ENCODE measurements around the gene PCOLCE2.

DNA sequence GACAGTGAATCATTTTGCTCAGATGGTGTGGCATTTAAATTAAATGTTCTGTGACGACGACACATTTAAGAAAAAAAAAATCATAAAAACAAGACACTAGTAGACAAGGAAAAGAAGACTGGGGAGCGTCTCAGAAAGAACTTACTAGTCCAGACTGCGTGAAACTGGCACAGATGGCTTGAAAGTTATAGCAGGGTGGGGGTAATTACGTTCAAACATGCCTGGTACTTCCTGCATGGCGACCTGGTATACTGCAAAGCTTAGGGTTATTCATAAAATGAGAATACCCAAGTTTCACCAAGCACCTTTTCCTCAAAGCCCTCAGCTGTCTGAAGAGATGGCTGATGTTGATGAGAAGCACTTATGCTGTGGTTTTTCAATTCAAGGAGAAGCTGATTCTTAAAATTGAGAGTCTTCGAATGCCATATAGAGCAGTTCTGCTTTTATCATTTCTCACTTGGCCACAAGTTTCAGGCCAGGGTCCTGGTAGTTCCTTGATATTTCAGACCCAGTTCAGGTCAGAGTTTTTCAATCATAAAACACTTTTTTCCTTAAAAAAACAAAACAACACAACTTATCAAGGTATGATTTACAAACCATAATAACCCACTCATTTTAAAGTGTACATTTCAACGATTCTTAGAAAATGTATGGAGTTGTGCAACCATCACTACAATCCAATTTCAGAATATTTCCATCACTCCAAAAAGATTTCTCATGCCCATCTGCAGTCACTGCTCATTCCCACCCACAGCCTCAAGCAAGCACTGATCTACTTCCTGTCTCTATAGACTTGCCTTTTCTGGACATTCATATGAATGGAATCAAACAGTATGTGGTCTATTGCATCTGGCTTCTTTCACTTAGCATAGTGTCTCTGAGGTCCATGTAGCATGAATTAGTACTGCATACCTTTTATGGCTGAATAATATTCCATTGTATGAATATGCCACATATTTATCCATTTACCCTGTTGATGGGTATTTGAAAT, 24.7 kb downstream of the PCOLCE2 start:
- no peak for TF ChIP-seq POLR2A (IDR thresholded peaks at IDR 0.05)
- TF ChIP-seq, protein P1, sequence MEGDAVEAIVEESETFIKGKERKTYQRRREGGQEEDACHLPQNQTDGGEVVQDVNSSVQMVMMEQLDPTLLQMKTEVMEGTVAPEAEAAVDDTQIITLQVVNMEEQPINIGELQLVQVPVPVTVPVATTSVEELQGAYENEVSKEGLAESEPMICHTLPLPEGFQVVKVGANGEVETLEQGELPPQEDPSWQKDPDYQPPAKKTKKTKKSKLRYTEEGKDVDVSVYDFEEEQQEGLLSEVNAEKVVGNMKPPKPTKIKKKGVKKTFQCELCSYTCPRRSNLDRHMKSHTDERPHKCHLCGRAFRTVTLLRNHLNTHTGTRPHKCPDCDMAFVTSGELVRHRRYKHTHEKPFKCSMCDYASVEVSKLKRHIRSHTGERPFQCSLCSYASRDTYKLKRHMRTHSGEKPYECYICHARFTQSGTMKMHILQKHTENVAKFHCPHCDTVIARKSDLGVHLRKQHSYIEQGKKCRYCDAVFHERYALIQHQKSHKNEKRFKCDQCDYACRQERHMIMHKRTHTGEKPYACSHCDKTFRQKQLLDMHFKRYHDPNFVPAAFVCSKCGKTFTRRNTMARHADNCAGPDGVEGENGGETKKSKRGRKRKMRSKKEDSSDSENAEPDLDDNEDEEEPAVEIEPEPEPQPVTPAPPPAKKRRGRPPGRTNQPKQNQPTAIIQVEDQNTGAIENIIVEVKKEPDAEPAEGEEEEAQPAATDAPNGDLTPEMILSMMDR (IDR thresholded peaks at IDR 0.05), result no peak

All from right lobe of liver (tissue), 4 donors.